Choroid plexus epithelial cell (primary cell): ENCODE data around the gene CYB5A.

Experiments used
- DNase-seq: peaks from one replicate; pipeline ENCODE4 v3.0.0-alpha.2; 2010; ENCODE audit warnings: low read depth
- H3K4me3 ChIP-seq: 2 replicates; pipeline ENCODE4 v1.5.1; 2011; ENCODE audit warnings: low read depth, mild to moderate bottlenecking, control low read depth, low read length, moderate library complexity
- TF ChIP-seq, protein P1 (sequence below): conservative IDR thresholded peaks from 2 replicates; pipeline ENCODE4 v1.5.1; 2011; ENCODE audit warnings: low read depth, mild to moderate bottlenecking, control low read depth, inconsistent platforms, low read length, moderate library complexity

CYB5A gene

DNA sequence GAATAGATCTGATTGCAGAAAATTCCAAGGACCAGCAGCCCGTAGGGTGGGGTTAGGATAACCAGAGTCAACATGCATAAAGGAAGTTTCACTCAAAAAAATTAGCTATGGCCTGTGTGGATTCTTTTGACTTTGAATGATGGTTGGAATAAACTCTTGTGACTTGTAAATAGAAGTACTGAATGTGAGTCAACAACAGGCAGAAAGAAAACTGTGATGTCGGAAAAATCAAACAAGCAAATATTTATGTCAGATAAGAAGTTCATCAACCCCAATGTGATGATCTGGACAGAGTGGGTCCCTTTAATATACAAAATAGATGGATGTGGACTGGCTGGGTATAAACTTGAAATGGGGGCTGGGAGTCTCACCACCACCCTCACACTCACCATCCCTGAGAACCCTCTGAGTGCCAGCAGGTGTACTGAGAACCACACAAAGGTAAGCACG lies 75.1 kb downstream of the CYB5A start:
- TF ChIP-seq, protein P1, sequence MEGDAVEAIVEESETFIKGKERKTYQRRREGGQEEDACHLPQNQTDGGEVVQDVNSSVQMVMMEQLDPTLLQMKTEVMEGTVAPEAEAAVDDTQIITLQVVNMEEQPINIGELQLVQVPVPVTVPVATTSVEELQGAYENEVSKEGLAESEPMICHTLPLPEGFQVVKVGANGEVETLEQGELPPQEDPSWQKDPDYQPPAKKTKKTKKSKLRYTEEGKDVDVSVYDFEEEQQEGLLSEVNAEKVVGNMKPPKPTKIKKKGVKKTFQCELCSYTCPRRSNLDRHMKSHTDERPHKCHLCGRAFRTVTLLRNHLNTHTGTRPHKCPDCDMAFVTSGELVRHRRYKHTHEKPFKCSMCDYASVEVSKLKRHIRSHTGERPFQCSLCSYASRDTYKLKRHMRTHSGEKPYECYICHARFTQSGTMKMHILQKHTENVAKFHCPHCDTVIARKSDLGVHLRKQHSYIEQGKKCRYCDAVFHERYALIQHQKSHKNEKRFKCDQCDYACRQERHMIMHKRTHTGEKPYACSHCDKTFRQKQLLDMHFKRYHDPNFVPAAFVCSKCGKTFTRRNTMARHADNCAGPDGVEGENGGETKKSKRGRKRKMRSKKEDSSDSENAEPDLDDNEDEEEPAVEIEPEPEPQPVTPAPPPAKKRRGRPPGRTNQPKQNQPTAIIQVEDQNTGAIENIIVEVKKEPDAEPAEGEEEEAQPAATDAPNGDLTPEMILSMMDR: no peak
- no peak for DNase-seq
- no peak overlapping the region for H3K4me3 ChIP-seq

DNA sequence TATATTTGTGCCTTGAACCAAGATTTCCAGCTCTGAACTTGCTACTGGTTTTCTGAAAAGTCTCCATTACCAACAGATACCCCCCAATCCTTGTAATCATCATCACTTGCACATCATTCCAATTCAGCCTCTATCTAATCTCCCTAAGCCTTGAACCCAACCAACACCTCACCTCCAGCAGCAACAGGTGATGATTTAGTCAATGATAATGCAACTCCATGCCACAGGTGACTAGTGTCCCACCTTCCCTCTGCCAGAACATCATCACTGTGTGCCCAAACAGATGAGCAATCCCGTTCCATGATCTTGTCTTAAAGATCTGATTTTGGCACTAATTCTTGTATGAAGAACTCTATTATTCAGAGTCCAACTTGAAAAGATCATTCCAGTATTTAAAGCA lies 75.9 kb downstream of the CYB5A start:
- TF ChIP-seq, protein P1: no peak
- no peak overlapping the region for H3K4me3 ChIP-seq
- DNase-seq: no peak

DNA sequence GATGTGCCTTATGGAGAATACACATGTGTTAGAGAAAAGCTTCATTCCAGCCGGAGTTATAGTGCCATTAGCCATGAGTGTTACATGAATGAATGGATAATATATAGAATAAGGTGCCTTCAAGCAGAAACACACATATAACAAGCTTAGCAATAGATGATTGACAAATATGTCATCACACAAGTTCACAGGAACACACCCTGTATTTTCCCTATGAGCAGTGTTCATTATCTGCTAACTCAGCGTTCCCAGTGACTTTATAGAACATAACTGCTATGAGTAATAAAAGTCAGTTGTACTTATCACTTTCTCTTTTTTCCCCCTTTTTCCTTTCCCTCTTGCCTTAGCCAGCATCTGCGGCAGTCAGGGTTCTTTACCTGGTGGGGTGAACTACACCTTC lies 78.3 kb downstream of the CYB5A start:
- DNase-seq: no peak
- TF ChIP-seq, protein P1: no peak

DNA sequence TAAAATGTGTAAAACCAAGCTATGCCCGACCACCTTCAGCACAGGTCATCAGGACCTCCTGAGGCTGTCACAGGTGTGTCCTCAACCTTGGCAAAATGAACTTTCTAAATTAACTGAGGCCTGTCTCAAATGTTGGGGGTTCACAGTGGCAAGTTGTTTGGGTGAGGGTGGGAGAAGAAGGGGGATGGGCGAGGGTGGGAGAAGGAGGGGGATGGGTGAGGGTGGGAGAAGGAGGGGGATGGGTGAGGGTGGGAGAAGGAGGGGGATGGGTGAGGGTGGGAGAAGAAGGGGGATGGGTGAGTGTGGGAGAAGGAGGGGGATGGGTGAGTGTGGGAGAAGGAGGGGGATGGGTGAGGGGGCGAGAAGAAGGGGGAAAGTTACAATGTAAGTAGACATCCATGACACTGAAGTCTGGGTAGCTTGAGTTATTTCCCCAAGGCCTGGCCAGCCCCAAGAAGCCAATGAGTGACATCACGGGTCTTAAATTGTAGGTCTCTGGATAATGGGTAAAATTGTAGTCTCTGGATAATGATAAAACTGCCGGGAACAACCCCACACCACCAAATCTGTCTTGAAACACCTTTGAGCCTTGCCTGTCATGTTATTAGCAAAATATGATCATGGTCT lies 87.1 kb downstream of the CYB5A start:
- TF ChIP-seq, protein P1: no peak
- H3K4me3 ChIP-seq: no peak overlapping the region
- DNase-seq: no peak

More for the DNA sequence above, 78.3 kb downstream of the CYB5A start:
- no peak overlapping the region for H3K4me3 ChIP-seq

DNA sequence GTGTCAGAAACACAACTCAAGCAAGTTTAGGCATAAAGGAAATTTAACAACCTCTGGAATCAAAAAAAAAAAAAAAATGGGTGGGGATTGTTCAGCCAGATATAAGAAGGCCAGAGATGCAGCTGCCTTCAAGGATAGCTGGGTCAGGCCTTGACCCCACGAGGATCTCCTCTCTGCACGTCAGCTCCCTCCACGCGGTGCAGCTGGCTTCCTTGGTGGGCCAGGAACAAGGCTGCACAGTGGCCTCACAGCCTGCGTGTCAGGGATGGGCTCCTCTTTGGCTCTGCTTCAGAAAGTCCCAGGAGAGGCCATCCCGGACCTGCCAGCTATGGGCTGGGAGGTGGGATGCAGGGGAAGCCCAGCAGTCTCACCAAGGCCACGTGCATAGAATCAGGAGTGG lies 88.0 kb downstream of the CYB5A start:
- H3K4me3 ChIP-seq: no peak overlapping the region
- no peak for DNase-seq
- TF ChIP-seq, protein P1: no peak
